DMS114 treated with DMSO at 0.1 percent for 48 hours (cell line): ENCODE data around the gene ARHGAP21.
"Not testable (repeated sequence)": the region's sequence is repeated elsewhere in the genome, so short reads cannot be mapped to it uniquely, and the experiment has no call there.

Experiments used
- DNase-seq: peaks from one replicate; lab custom pipeline; 2025; ENCODE audit not compliant: unreplicated experiment; lab: John Stamatoyannopoulos, UW

ARHGAP21 gene

GRCh38 chr10:24723788-24724380 is at the start of gene ARHGAP21:
Gene ARHGAP21 (minus strand): TSS chr10:24723887. CDS start chr10:24721899, 1,988 bp downstream.
- peak; percentile 23 for DNase-seq

- DNase-seq, result no peak
Measured at GRCh38 chr10:24771943-24772694, 48.4 kb upstream of the ARHGAP21 start.

GRCh38 chr10:24764991-24765390 is 41.3 kb upstream of the ARHGAP21 start:
- not testable (repeated sequence) for DNase-seq

DNA sequence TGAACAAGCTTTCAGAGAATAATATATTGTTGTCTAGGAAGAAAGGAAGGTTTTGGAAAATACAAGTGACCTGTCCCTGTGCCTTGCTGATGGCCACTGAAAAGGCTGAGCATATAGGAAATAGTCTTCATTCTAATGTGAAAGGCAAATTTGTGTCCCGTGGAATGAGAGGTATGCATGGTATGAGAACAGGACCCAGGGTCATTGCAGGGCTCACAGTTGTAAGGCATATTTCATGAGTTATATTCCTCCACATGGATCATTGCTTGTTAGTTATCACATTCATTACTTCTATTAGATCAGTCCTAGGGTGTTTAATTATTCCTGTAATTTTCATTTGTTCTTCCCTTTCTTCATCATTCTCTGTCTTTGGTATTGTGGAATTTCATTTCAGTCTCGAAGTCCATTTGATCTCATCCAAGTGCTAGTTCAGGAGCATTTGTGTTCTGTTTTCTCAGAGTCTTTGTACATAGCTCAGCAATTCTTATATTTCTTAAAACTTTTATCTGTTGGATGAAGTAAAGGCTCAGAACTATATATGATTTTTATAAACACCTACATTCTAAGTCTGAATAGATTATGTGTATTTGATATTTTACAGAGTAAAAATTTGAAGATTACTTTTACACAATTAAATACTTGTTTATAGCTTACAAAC is 39.4 kb upstream of the ARHGAP21 start:
- DNase-seq, result no peak

DNA sequence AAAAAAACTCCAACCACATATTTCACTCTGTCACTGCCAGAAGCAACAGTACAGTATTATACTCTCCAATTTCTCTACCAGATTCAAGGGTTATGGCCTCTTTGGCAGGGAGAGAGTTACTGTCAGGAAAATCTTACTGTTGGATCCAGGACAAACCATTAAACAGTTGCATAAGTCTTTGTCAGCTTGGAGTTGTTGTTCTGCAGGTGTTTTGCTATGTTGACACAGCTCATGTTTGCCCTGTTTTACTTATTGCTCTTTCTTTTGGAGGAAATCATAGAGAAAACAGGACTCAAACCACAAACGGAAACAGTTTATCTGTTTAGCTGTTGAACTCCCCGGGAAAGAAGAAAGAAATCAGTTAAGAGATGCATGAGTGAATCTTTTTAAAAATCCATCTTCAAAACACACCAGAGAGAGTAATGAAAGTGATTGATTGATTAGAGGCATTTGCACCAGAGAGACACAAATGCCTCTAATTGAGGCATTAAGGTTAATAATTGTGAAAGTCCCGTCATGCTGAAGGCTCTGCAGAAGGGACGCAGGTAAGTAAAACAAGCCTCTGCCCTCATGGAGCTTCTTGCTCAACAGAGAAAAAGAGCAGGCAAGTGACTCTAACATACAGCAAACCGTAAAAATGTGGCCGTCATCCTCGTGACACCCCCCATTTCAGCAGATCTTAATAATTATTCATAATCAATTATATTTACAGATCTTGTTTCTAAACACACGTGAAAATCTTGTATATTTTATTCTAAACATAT is 38.7 kb upstream of the ARHGAP21 start:
- DNase-seq, result no peak

- no peak for DNase-seq
Measured at GRCh38 chr10:24759672-24760071, 36.0 kb upstream of the ARHGAP21 start.

- not testable (repeated sequence) for DNase-seq
Measured at GRCh38 chr10:24758254-24758653, 34.6 kb upstream of the ARHGAP21 start.

DNA sequence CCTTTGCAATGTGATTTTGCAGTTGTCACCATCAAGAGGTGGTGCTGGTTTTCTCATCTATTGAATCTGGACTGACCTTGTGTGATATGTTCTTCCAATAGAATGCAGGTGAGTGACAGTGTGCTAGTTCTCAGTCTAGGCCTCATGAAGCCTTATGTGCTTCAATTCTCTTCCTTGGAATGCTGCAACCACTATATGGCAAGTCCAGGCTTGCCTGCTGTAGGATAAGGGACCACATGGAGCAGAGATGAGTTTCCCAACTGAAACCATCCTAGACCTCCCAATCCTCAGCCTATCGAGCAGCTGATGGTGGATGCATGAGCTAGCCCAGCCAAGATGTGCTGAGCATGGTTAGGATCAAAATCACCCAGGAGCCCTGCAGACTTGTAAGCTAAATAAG is 32.6 kb upstream of the ARHGAP21 start:
- DNase-seq, result no peak

DNA sequence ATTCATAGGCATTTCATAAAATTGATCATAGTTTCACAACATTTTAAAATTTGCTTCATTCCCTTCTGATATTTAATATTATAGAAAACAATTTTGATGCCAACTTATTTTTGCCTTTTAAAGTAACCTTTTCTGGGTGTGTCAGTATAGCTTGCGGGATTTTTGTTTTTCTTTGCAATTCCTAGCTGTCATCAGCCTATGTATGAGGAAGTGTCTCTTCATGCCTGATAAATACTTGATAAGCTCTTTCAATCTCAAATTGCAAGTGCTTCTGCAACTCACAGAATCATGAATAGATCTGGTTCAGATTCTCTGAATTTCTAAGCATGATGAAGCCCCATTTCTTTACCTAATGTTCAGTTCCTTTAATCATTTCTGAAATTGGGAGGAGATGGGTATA is 28.0 kb upstream of the ARHGAP21 start:
- DNase-seq, result no peak

GRCh38 chr10:24750695-24751094 is 27.0 kb upstream of the ARHGAP21 start:
- DNase-seq, result no peak

DNA sequence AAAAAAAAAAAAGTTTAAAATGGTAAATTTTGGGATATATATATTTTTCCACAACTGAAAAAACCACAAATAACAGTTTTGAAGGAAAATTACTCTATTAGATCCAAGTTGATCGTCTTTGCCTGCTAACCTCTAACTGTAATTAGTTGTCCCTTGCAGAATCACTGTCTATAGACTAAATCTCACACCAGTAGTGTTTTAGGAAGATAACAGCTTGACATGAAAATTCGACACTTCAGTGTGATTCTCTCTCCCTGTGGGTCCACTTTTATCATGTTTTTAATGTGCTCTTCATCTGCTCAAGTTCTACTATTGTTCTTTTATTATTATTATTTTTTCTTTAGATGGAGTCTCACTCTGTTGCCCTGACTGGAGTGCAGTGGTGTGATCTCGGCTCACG is 24.5 kb upstream of the ARHGAP21 start:
- DNase-seq, result no peak

GRCh38 chr10:24744946-24745345 is 21.3 kb upstream of the ARHGAP21 start:
- DNase-seq, result no peak

GRCh38 chr10:24740714-24741113 is 17.0 kb upstream of the ARHGAP21 start:
- no peak for DNase-seq

DNA sequence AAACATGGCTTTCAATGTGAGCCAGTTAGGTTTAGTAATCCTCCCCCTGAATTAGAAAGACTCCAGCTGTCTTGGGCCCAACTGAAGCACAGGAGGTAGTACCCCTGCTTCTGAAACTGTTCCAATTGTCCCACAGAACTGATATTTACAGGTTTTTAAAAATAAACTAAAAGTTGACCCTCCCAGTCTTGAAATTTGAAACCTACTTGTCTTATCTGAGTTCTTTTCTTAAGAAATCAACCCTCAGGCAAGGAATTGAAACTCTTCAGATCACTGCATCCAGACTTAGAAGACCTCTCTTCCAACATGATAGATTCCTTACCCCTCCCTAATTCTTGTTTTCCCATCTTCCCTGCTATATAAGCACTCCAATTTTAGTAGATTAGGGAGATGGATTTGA is 13.3 kb upstream of the ARHGAP21 start:
- no peak for DNase-seq

GRCh38 chr10:24731942-24732341 is 8.3 kb upstream of the ARHGAP21 start:
- DNase-seq, result no peak

GRCh38 chr10:24730811-24731210 is 7.1 kb upstream of the ARHGAP21 start:
- no peak for DNase-seq

GRCh38 chr10:24727786-24728185 is 4.1 kb upstream of the ARHGAP21 start:
- DNase-seq, result no peak

DNA sequence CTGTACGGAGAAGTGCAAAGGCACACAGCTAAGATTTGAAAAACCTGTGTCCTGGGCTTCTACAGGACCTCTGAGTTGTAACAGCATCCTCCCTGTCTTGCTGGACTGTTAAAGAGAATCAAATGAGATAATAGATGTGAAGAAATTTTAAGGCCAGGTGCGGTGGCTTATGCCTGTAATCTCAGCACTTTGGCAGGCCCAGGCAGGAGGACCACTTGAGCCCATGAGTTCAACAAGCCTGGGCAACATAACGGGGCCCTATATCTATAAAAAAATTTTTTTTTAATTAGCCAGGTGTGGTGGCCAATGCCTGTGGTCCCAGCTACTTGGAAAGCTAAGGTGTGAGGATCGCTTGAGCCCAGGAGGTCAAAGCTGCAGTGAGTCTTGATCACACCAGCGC is 2.9 kb upstream of the ARHGAP21 start:
- no peak for DNase-seq

GRCh38 chr10:24726029-24726428 is 2.3 kb upstream of the ARHGAP21 start:
- not testable (repeated sequence) for DNase-seq

- peak; percentile 93 for DNase-seq
Measured at GRCh38 chr10:24724381-24725228, 918 bp upstream of the ARHGAP21 start.

DNA sequence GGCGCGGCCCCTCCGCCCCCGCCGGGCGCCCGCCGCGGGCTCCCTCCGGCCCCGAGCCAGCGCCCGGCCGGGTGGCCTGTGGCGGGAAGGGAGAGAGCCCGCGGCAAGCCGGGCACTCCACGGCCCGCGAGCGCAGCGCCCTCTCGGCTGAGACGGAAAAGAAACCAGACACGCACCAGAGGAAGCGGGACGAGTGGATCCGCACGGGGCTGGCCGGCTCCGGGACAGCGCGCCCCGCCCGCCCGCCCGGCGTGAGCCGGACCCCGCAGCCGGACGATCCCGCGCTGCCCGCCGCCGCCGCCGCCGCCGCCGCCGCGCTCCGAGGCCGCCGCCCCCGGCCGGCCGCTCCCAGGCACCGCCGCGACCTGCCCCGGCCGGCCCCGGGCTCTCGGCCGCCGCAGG is 300 bp downstream of the ARHGAP21 start:
- no peak for DNase-seq
